ENCODE data around the gene RFTN1.

The RFTN1 gene

DNA sequence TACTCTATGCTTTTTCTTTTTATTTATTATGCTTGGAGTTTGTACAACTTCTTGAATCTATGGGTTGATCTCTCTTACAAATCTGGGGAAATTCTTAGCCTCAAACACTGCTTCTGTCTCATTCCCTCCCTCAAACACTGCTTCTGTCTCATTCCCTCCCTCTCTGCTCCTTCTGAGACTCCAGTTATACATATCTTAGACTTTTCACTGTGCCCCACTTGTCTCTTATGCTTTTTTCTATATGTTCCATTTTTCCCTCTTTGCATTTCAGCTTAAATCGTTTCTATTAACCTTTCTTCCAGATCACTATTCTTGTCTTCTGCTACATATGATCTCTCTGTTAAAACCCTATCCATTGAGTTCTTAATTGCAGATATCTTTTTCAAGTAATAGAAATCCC lies 50.4 kb downstream of the RFTN1 start:
- DNase-seq: no peak

DNA sequence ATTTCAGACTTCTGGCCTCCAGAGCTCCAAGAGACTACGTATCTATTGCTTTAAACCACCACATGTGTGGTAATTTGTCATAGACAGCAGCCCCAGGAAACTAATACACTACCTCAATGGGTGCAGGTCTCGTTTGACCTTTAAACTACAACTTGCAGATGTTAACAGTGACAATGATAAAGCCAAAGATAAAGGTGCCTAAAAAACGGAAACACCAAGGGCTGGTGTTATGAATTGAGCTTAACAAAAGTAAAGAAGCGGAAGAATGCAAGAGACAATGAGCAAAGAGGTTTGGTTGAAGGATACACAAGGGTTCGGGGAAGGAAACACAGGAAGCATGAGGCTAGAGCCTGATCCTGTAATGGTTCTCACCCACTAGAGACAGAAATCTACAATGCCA lies 50.8 kb downstream of the RFTN1 start:
- DNase-seq: peak in 3 of 6 experiments; percentile 32 to 44 (median 39)

DNA sequence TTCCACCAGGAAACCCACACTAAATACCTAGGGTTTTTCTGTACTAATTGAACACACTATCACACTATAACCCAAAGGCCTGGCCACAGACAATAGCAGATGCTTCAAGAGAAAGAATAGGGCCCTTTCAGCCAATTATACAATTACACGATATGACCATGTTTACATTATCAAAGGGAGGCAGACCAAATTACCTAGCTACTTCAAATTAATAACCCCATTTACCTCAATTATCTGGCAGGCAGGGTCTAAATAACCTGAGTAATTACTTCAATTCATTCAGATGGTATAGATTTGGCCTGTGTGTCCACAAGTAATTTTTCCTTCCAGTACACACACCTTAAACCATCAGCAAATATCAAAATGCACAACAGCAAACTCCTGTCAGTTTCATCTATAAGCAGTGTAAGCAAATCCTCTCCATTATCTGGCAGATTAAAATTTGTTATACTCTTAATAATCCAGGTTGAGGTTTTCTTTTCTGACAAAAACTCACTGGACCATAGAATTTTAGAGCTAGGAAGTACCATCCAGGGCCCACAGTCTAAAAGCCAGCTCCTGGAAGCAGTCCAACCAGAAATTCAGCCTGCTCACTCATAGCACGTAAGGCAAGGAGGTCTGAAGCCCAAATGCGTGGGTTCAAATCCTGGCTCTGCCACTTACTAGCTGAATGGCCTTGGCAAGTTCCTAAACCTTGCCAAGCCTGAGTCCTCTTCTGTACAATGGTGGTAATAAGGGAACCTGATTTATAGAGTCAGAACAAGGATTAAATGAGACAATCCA lies 51.8 kb downstream of the RFTN1 start:
- DNase-seq: no peak

DNA sequence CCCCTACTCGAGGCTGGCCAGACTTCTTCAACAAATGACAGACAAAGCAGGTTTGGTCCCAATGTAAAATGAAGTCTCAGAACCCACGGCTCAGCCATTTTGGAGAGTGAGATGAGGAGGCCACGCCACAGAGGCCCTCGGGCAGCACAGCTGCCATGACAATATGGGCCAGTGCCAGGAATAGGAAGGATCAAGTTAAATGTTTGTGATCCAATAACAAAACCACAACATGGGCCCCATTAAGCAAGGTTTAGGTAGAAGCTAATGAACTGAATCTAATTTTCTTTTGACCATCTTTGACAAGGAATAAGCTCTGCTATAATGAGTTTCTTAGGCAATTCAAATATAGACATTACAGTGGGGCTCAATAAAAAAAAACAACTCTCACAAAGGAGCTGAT lies 52.6 kb downstream of the RFTN1 start:
- DNase-seq: no peak

DNA sequence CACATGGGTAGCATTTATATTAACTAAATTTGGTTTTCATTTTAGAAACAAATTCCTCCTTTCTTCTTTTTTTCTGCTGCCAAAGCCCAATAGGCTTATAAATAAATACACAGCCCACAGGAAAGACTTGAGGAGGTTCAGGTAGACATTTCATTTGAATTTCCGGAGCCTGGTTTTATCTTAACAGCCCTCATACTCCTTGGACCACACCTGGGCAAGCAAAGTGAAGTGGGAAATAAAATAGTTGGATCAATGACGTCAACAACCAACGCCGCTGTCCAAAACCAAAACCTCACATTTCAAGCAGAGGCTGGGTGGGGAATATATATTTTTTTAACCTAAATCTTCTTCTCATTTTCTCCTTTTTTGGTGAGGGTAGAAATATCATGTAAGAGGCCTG lies 53.2 kb downstream of the RFTN1 start:
- DNase-seq: no peak

DNA sequence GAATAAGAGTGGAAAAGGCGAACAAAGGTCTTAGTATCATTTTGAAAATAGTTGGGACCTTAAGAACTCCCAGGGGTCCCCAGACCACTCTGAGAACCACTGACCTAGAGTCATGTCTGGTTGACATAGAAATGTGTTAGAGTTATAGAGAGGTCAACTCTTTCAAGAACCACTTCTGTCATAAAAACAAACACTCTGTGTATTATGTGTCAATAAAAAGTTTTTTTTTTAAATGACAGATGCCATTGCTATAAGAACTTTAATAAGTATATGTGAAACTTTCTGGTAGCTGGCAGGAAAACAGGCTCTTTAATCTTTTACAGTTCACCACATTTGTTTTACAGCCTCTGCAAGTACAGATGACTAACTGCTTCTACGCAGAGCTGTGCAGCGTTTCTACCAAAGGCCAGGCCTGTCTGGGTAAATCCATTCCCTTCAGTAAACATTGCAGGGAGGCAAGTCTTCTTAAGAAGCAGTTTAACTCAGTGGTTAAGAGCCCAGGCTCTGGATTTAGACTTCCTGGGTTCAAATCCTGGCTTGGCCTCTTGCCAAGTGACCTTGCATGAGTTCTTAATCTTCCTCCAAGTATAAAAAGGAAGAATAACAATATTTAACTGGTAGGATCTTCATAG lies 56.6 kb downstream of the RFTN1 start:
- DNase-seq: peak in 1 of 6 experiments; percentile 33

DNA sequence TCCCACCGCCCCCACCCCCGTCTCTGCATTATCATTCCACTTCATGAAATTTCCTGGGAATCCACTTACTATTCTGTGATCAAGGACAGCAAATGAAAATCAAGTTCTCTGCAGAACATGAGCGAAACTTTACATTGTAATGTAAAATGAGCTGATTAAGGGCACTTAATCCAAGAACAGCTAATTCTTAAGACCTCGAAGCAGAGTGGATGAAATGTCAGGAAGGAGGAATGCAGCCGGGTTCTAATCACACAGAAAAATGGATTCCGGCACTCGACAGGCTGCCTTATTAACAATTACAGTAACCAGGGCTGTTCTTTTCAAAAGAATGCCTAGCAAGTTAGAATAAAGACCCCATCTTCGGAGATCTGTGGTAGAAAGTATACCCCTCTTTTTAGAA lies 57.5 kb downstream of the RFTN1 start:
- DNase-seq: no peak

DNA sequence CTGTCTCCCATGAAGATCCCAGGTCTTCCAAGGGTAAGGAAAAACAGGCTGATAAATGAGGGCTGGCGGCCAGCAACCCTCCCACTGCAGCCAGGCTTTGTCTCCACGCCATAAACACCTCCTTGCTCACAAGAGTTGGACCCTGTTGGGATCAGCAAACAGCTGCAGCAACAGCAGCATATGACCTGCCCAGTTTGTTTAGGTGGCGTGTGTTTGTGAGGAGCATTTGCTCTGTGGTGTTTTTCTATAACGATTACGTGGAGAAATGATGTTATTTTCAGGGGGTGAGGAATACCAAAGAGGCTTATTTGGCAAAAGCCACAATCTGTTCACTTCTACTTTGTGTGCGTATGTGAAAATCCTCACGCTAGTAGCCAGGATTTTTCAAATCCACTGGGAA lies 58.5 kb downstream of the RFTN1 start:
- DNase-seq: no peak

DNA sequence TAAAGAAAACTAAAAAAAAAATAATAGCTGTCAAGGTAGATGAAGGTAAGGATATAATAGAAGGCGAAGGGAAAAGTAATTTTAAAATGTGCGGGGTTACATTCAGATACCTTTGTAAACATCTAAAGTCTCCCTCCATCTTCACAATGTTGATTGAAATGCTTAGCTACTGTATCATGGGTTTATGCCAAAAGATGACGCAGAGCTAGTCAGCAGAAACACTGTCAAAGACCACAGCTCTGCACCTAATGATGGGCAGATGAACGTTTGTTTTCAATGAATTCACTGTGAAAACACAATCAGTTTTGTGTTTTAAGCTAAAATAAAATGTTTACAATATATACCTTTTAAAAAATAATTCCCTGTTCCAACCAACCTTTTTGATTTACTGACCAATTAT lies 61.2 kb downstream of the RFTN1 start:
- DNase-seq: no peak

DNA sequence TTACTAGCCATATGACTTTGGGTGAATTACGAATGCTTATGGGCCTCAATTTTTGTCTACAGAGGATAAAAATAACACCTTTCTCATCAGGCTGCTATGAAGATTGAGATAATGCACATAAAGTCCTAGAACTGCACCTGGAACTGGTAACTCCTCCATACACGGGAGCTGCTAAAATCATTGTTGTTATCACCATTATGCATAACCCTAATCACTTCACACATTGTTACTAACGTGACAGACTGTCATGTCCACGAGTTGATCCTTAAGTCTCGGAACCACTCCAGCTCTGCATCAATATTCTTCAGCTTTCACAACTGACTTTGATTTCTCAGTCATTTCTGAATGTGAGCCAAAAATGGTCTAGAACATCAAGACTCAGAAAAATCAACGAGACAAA lies 64.1 kb downstream of the RFTN1 start:
- DNase-seq: no peak

DNA sequence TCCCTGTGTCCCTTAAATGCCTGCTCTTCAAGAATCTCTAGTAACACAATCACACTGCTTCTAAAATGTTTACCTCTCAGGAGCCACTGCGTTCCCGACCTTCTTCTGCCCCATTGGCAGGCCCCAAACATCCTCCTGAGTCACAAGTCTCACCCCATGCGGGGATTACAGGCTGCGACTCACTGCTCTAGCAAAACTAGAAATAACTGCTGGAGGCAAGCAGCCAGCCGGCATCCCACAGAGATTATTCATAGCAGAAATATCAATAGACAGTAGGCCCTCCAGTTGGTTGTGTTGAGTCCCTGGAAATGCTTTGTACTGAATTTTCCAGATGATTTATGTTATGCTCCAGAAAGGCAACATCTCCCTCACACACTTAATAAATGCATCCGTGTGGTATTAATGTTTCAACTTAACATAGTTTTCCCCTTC lies 64.8 kb downstream of the RFTN1 start:
- DNase-seq: no peak

DNA sequence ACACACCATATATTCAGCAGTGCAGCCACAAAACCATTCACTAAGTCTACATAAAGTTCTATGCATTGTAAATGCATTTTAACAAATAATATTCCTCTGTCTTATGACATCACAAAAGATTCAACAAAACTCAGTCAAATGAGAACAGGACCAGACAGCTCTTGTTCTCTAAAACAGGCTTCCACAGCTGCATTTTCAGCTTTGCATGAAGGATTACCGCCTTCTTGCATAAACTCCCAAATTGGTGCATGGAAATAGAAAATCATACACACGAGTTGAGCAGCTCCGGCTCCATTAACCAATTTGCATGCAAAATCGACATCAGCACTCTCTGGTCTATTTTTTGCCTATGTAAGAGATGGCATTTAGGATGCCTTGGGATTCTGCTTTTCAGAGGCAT lies 66.4 kb downstream of the RFTN1 start:
- DNase-seq: no peak

DNA sequence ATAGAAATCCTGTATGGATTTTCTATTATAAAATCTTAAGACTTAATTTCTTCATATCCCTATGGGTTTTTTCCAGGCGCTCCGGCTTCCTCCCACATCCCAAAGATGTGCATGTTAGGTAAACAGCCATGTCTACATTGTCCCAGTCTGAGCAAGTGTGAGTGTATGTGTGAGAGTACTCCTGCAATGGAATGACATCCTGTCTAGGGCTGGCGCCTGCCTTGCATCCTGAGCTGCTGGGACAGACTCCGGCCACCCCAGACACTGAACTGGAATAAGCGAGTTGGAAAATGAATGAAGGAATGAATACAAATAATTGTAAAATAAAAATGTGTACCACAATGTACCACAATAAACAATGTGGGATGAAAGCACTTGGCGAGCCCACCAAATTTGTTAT lies 69.2 kb downstream of the RFTN1 start:
- no peak for DNase-seq

DNA sequence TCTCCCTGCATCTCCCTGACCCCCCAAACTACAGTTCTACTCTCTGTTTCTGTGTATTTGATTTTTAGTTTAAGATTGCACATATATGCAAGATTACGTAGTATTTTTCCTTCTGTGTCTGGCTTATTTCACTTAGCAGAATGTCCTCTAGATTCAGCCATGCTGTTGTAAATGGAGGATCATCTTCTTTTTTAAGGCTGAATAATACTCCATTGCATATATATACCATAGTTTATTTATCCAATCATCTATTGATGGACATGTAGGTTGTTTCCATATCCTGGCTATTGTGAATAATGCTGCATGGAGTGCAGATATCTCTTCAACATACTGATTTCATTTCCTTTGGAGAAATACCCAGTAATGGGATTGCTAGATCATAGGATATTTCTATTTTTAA lies 70.8 kb downstream of the RFTN1 start:
- DNase-seq: no peak

DNA sequence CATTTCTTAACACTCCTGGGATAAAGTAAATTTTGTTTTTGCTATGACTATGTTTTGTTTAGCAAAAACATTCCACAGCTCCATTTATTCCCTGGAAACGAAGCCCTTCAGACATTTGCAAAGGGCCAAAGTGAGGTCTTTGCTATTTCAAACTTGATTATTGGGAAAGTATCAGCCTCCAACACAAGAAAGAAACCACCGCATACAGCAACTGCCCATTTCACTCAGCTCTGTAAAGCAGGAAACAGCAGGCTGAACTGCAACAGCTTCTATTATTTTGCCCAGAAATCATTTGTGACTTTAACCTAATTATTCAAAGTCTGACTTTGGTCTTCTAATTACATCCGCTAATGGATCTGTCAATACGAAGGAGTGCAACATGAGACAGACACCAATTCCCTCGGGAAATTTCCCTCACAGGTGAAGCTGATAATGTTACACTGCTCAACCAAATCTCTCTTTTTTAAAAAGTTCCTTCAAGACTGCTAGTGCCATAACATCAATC lies 72.1 kb downstream of the RFTN1 start:
- DNase-seq: no peak

DNA sequence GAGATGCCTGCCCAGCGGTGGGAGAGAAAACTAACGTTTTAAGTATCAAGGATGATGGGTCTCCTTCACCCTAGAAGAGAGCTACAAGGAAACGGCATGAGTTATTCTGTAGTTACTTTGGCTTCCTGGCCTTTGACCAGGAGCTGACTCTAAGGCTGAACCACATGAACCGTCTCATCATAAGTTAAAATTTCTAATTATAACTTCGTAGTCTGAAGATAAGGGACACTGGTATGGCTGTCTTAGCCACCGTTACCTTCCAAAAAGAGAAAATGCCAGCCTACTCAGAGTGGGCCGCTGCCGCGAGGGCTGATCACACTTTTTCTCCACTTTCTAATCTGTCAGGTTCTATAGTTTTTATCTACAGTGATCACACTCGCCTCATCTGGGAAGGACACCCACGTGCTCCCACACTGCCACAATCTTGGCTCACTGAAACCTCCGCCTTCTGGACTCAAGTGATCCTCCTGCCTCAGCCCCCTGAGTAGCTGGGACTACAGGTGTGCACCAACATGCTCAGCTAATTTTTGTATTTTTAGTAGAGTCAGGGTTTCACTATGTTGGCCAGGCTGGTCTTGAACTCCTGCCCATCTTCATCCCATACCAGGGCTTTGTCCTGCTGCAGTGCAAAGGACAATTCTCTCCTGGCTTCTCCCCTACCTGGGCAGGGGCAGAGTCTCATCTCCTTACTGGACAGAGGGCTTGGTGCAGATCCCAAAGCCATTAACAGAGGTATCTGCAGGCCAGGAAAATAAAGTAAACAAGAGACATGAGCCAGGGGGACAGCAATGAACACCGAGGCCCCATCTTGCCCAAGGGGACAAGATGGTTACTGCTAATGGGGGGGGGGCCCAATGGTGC lies 73.4 kb downstream of the RFTN1 start:
- DNase-seq: no peak

DNA sequence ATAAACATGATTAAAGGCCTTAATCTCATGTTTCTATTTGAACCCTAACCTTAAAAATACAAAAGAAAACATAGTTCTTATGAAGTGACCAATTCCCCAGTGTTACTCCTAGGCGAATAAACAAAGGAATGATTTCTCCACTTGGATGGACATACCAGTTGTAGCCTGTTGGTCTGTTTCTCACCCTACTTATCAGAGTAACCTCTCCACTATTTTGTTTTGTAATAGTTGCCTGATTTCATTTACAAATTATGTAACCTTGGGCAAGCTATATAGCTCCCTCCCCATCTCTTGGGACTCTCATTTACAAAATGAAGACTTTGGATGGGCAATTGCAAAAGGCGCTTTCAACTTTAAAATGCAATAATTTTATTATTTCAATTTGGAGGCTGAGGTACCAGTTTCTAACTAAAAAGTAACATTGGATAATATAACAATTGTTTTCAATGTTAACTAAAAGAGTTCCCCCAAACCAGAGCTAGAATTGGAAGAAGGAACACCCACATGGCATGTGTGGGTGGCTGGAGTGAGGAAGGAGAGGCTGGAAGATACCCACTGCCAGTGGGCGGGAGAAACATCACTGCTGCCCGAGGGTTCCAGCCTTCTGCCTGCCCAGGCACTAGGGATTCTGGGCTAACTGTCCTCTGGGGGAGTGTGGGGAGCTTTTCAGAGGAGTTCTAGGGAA lies 74.2 kb downstream of the RFTN1 start:
- DNase-seq: no peak

DNA sequence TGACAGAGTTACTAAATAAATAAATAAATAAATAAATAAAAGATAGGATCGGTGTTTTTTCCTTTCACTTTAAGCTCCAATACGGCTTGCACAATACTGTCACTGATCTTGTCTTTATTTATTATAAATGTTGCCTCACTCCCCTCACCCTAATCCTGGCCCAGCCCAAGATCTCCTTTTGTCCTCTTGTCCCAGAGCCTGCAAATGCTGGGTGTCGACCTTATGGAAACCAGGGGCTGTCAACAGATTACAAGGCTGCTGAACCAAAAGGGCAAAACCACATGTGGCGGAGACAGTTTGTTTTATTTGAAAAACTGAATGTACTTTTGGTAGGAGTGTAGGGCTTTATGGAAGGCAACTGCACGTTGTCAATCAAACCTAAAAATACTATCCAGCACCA lies 75.9 kb downstream of the RFTN1 start:
- DNase-seq: no peak

DNA sequence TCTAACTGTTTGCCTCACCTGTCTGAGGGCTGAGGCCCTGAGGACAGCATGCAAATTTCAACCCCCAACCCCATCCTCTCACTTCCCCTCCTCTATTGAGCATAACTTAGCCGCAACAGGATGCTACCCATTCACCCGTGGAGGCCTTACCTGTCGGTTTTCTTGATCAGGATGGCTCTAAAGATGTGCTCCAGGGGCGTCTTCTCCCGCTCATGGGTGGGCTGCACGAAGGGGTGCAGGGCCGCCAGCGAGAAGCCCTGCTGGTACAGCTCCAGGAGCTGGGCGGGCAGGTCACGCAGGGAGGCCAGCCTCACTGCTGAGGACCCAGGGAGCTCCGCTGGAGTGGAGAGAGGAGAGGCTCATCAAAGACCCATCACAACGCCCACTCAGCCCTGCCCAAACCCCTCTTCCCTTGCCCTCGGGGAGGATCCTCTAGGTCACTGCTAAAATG lies 79.8 kb downstream of the RFTN1 start:
- DNase-seq: no peak

DNA sequence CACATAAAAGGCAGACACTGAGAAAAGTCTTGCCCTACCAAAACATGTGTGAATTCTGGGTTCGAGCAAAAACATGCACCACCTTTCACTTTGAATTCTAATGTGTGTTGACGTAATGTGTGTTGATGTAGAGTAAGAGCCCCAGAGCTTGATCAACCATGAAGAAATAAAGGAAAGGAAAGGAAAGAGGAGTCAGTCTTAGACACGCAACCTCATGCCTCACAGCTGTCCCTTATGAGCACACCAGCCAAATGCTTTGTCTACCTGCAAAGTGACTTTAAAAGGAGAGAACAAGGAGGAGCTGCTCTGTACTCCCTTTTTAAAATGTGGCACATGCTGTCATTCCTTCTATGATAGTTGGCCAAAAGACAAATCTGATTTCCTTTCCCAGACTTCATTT lies 80.8 kb downstream of the RFTN1 start:
- no peak for DNase-seq

DNA sequence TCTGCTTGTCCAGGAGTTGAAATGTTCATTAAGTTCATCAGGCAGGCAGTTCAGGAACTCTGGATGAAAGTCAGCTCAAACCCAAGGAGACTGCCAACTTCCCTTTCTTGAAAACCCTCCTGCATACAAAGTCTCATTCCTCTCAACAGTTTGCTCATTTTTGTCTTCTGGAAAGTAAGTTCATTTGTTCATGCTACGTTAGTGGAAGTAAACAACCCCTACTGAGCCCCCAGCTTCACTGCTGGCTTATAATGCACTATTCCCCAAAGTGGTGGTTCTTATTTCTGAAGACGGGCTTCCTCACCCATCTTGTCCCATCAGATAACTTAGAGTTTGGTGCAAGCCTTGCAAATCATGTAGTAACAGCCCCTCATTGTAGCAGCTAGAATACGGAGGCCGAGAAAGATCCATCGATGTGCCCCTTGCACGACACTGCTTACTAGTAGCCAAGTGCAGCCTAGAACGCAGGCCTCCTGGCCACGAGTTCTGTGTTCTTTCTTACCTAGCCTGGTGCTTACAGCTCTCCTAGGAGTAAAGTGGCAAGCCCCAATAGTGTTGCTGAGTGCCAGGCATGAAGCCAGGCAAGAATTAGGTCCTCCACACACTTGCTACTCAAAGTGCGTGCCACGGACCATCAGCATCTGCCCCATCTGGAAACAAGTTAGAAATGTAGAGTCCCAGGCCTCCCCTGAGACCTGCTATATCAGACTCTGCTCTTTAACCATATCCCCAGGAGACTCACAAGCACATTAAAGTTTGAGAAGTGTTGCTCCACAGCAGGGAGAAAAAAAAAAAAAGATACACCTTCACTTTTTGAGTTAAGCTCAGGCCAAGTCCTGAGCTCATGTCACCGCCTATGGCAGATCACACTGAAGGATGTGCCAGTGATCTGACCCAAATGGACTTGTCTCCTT lies 82.5 kb downstream of the RFTN1 start:
- DNase-seq: no peak

DNA sequence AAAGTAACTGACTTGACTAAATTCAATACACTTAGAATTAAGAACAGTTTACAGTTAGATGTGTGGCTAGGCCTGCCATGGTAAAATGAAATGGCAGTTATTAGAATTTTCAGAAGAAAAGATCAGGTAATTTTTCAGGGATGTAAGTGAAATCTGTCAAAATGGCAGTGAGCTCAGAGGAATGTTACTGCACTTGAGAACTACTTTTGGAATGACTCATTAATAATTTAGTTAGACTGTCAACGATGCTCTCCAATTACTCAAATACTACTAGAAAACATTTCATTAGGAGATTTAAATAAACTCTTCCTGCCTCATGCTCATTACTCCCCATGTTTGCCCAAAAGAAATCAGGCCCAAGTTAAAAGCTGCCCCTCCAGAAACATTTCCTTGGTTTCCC lies 84.4 kb downstream of the RFTN1 start:
- no peak for DNase-seq

Measured in stimulated activated naive CD4-positive, alpha-beta T cell (primary cell).